K562 (cell line): Measurements from ENCODE around the gene CCDC106. TPM values are rescaled to one million over a fixed set of nuclear protein-coding genes. Genes with fewer than 3 reads are reported as not detected.

ENCODE experiments used
- ATAC-seq: fragments of 200-7000 bp; cut with Tn5 transposase; 3 replicates; pipeline ENCODE4 v1.9.1; 2020; ENCODE audit warnings: moderate library complexity
- BruUV-seq: library from RNA; stranded (reverse); fragments of 400-500 nt; replicated peaks from 2 replicates; lab custom pipeline; 2021; lab: Mats Ljungman, UMichigan
- CTCF ChIA-PET: fragments of 300-600 bp; formaldehyde crosslinking; extraction: SDS; loops from one replicate; lab custom pipeline; 2021; ENCODE audit warnings: low intra/inter-chr PET ratio; lab: Yijun Ruan, JAX
- POLR2A ChIA-PET: fragments of 300-600, 350-650 bp; sonication (Branson Sonifier 250); formaldehyde crosslinking; extraction: SDS; loops from one replicate; lab custom pipeline; 2021; ENCODE audit warnings: antibody characterized with exemption, inconsistent platforms; lab: Yijun Ruan, JAX
- DNase-seq, 4 experiments: peaks; one replicate each; pipeline versions ENCODE4 v3.0.0 to v3.0.0-alpha.2; 2011 to 2018; ENCODE audit warnings: low spot score in 3 of 4, mixed read lengths in 3 of 4; ENCODE audit errors: extremely low read depth in 1 of 4
- FAIRE-seq: peaks from 2 replicates; lab custom pipeline; 2011; peaks lifted over from hg19 to GRCh38; lab: Jason Lieb, UNC
- H2AFZ ChIP-seq: 2 replicates; pipeline ENCODE4 v1.6.0; 2011; ENCODE audit warnings: low read depth, low read length, control low read depth, inconsistent platforms
- H3K27ac ChIP-seq: fragments of 200-600 bp; 3 replicates; pipeline ENCODE4 v1.8.0; 2011; ENCODE audit warnings: low read depth, mild to moderate bottlenecking, control low read depth, inconsistent platforms, low read length, moderate library complexity, mixed read lengths; ENCODE audit errors: extremely low read depth
- H3K27me3 ChIP-seq, 2 experiments: fragments of 300-600 bp in 1 of 2; 2 replicates in 1 of 2; 3 replicates in 1 of 2; pipeline versions ENCODE4 v1.6.0 to v1.8.0; 2011; ENCODE audit warnings: inconsistent platforms in 2 of 2, low read length in 2 of 2, mild to moderate bottlenecking in 1 of 2, mixed read lengths in 1 of 2, moderate library complexity in 1 of 2; ENCODE audit not compliant: control insufficient read depth in 2 of 2, insufficient read depth in 2 of 2
- H3K36me3 ChIP-seq: fragments of 300-600 bp; 3 replicates; pipeline ENCODE4 v1.8.0; 2011; ENCODE audit warnings: mild to moderate bottlenecking, low read length, inconsistent platforms; ENCODE audit not compliant: control insufficient read depth, insufficient read depth
- H3K4me1 ChIP-seq, 2 experiments: fragments of 200-600 bp in 1 of 2; replicated peaks in 1 of 2; 2 replicates in 1 of 2; 3 replicates in 1 of 2; pipeline versions ENCODE4 v1.5.1 to v1.8.0; 2011; ENCODE audit warnings: inconsistent platforms in 2 of 2, low read length in 2 of 2, mild to moderate bottlenecking in 1 of 2, mixed read lengths in 1 of 2, moderate library complexity in 1 of 2; ENCODE audit not compliant: control insufficient read depth in 2 of 2, insufficient read depth in 2 of 2
- H3K4me2 ChIP-seq: 2 replicates; pipeline ENCODE4 v1.6.1; 2011; ENCODE audit warnings: low read length, control low read depth, inconsistent platforms, mixed read lengths; ENCODE audit not compliant: insufficient read depth
- H3K4me3 ChIP-seq: fragments of 200-600 bp; sonication (generic), shearing (Covaris generic); 2 replicates; pipeline ENCODE4 v1.5.1; 2016; ENCODE audit warnings: control low read depth, inconsistent platforms
- H3K79me2 ChIP-seq: fragments of 200-600 bp; 3 replicates; pipeline ENCODE4 v1.8.0; 2011; ENCODE audit warnings: low read length, inconsistent platforms; ENCODE audit not compliant: control insufficient read depth, insufficient read depth
- H3K9ac ChIP-seq, 2 experiments: 2 replicates each; pipeline versions ENCODE4 v1.6.0 to v1.6.1; 2011; ENCODE audit warnings: low read depth in 2 of 2, low read length in 2 of 2, control low read depth in 1 of 2, inconsistent platforms in 1 of 2, mild to moderate bottlenecking in 1 of 2, mixed read lengths in 1 of 2; ENCODE audit not compliant: insufficient read depth in 1 of 2
- H3K9me1 ChIP-seq: one replicate; pipeline ENCODE4 v1.6.0; 2011; ENCODE audit warnings: inconsistent platforms, mild to moderate bottlenecking, low read length, moderate library complexity; ENCODE audit not compliant: control insufficient read depth, insufficient read depth
- H3K9me3 ChIP-seq: replicated peaks from 2 replicates; pipeline ENCODE4 v1.5.1; 2011; ENCODE audit warnings: low read depth, low read length, inconsistent platforms; ENCODE audit not compliant: control insufficient read depth, insufficient read depth
- H4K20me1 ChIP-seq: replicated peaks from 2 replicates; pipeline ENCODE4 v1.6.1; 2011; ENCODE audit warnings: low read length, inconsistent platforms, mixed read lengths; ENCODE audit not compliant: control insufficient read depth, insufficient read depth
- KDM4B ChIP-seq, 2 experiments: fragments of 450-650 bp in 1 of 2; sonication (generic) in 1 of 2; IDR thresholded peaks; 2 replicates each; pipeline ENCODE4 v1.6.1; 2016 to 2017; ENCODE audit warnings: borderline replicate concordance in 2 of 2, antibody characterized with exemption in 1 of 2, low read depth in 1 of 2, mild to moderate bottlenecking in 1 of 2
- RAD51 ChIP-seq: fragments of 450-650 bp; IDR thresholded peaks from 2 replicates; pipeline ENCODE4 v1.7.1; 2016; ENCODE audit warnings: low read depth, mild to moderate bottlenecking, borderline replicate concordance
- RBM17 ChIP-seq: fragments of 200-400 bp; formaldehyde crosslinking; IDR thresholded peaks from 2 replicates; pipeline ENCODE4 v1.6.1; 2017; ENCODE audit warnings: low read depth, mild to moderate bottlenecking, low read length, borderline replicate concordance
- XRCC3 ChIP-seq: fragments of 450-650 bp; IDR thresholded peaks from 2 replicates; pipeline ENCODE4 v1.6.1; 2017; ENCODE audit warnings: mild to moderate bottlenecking, moderate library complexity
- ZNF175 ChIP-seq: fragments of 200-800 bp; sonication (Bioruptor generic); IDR thresholded peaks from 2 replicates; pipeline ENCODE4 v1.6.1; 2016; ENCODE audit warnings: low read depth, mild to moderate bottlenecking, missing genetic modification characterization, missing compliant biosample characterization
- ZNF507 ChIP-seq: conservative IDR thresholded peaks from 2 replicates; pipeline ENCODE4 v1.6.1; 2017; ENCODE audit warnings: missing genetic modification characterization, missing compliant biosample characterization
- ZNF717 ChIP-seq: fragments of 250-450 bp; sonication (Bioruptor Pico); IDR thresholded peaks from 2 replicates; pipeline ENCODE4 v1.5.0; 2021
- ZNF76 ChIP-seq: fragments of 250-450 bp; sonication (Bioruptor Pico); IDR thresholded peaks from 2 replicates; pipeline ENCODE4 v1.4.0; 2020; ENCODE audit warnings: mild to moderate bottlenecking, moderate library complexity, borderline replicate concordance
- WGBS: fragments of 100-300 bp; shearing (Covaris generic); methylation state at CpG from one replicate; pipeline ENCODE4 v1.1.6; 2016; ENCODE audit warnings: low coverage, mixed read lengths; ENCODE audit not compliant: insufficient coverage; ENCODE audit errors: missing lambda C conversion rate; 5-methylcytosine and 5-hydroxymethylcytosine counted together
- in situ Hi-C: fragments of 300-500 bp; cut with MboI; formaldehyde crosslinking; loops from 4 replicates; pipeline ENCODE4 v1.15.0; 2018; ENCODE audit warnings: inconsistent platforms, mixed read lengths
- intact Hi-C: fragments of 100-400 bp; cut with micrococcal nuclease; formaldehyde crosslinking; loops from 2 replicates; pipeline ENCODE4 v1.14.2; 2022
- polyA plus RNA-seq, 8 experiments: library from polyadenylated mRNA; depleted of rRNA in 4 of 8; stranded (reverse) in 5 of 8; unstranded in 3 of 8; fragments of >200 nt; fragmentation: Nextera tagmentation in 2 of 8; fragmentation: Illumina TruSeq in 1 of 8; extraction: Ambion mirVana in 2 of 8; extraction: Trizol in 1 of 8; gene quantifications; 2 replicates each; pipeline versions ENCODE4 v1.2.1 to v1.2.3, GENCODE V29; 2011 to 2014; ENCODE audit warnings: inconsistent platforms in 1 of 8, missing spikeins in 1 of 8
- total RNA-seq, 7 experiments: library from RNA; depleted of rRNA in 6 of 7; stranded (reverse); fragments of >200 nt in 6 of 7; fragmentation: Illumina TruSeq in 2 of 7; extraction: Trizol in 2 of 7; gene quantifications; 2 replicates each; pipeline versions ENCODE4 v1.2.1 to v1.2.3, GENCODE V29; 2011 to 2021; ENCODE audit warnings: low replicate concordance in 1 of 7
- TF ChIP-seq, protein P1 (sequence below): fragments of 250-450 bp; sonication (Bioruptor Pico); IDR thresholded peaks from 2 replicates; pipeline ENCODE4 v1.4.0; 2020; ENCODE audit warnings: borderline replicate concordance
- TF ChIP-seq, protein P2 (sequence below), 2 experiments: fragments of 450-650 bp; conservative IDR thresholded peaks; 2 replicates each; pipeline ENCODE4 v1.6.1; 2017; ENCODE audit warnings: mild to moderate bottlenecking in 2 of 2, moderate library complexity in 2 of 2

The CCDC106 gene
- total and polyA plus RNA-seq, 9 of the 15 experiments (the other 6 are each of a cell fraction or from before 2014, with no cell fraction given): 0.10 to 27.5 (median 15.0) TPM; not detected in 1

DNA sequence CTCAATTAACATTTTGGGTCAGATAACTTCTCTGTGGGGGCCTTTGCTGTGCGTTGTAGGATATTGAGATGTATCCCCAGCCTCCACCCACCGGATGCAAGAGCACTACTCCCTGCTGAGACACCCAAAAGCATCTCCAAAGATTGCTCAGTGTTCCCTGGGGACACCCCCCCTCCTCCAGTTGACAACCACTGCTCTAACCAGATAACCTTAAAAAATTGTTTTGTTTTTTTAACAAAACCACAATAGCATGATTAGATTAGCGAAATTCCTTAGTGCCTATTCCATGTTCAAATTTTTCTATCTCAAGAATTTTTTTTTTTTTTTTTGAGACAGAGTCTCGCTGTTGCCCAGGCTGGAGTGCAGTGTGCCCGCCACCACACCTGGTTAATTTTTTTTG, 24.4 kb downstream of the CCDC106 start (continued):
- TF ChIP-seq, protein P1, sequence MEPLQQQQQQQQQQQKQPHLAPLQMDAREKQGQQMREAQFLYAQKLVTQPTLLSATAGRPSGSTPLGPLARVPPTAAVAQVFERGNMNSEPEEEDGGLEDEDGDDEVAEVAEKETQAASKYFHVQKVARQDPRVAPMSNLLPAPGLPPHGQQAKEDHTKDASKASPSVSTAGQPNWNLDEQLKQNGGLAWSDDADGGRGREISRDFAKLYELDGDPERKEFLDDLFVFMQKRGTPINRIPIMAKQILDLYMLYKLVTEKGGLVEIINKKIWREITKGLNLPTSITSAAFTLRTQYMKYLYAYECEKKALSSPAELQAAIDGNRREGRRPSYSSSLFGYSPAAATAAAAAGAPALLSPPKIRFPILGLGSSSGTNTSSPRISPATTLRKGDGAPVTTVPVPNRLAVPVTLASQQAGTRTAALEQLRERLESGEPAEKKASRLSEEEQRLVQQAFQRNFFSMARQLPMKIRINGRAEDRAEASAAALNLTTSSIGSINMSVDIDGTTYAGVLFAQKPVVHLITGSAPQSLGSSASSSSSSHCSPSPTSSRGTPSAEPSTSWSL (CRISPR knock-in tag): no peak
- TF ChIP-seq ZNF717 (CRISPR knock-in tag): no peak
- TF ChIP-seq RBM17: no peak
- no peak for TF ChIP-seq KDM4B (IDR thresholded peaks at IDR 0.05; ENCODE audit: borderline replicate concordance in 2 of 2, low read depth in 1 of 2)
- TF ChIP-seq RAD51: no peak

DNA sequence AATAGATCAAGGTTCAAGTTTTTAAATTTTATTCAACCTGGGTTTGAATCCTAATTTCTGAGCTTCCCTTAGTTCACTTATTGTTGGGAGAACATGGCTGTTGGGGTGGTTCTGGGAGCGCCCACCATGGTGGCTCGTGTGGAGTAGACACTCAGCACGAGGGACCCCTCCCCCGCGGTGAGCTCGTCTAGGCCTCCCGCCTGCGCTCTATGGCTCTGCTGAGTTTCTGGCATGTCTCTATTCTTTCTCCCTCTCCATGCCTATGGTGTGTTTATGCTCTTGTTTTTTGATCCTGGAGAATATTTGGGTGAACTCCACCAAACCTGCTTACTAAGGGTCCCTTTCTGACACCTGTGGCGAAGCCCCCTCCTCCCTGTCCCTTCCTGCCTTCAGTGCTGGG, 25.5 kb downstream of the CCDC106 start:
- ChIA-PET POLR2A (interaction anchor here (0.9 to 1.8 kb wide), 4 partner anchors 8 to 19 kb away, joined by 4 to 10 read pairs (median 5); partner anchors contain the start of gene U2AF2), CTCF (no interaction called here)
- BruUV-seq: no TSS peak
- Histone ChIP-seq H3K27ac (peak overlapping the region; percentile 79), H4K20me1 (peaks cover 48% of the 10 kb centered on the region), H3K4me2 (peak overlapping the region; percentile 76), H3K9me3 (no peaks in the 10 kb centered on the region), H3K9me1 (peaks cover 6% of the 10 kb centered on the region), H3K79me2 (peaks cover 92% of the 10 kb centered on the region), H3K4me3 (no peak overlapping the region; the same call in 1 of the 2 replicates), H2AFZ (no peak overlapping the region), H3K36me3 (peaks cover 82% of the 10 kb centered on the region; the same call in 2 of the 3 replicates), H3K9ac (peak overlapping the region; percentile 58 to 88), H3K4me1 (peaks cover 46 to 70% of the 10 kb centered on the region in 2 experiments), H3K27me3 (no peaks in the 10 kb centered on the region)
- DNase-seq (peak in 3 of 4 experiments; percentile 43 to 65 (median 44)), ATAC-seq (peak; percentile 36; the same call in 2 of the 3 replicates), FAIRE-seq (no peak)
- 30% methylated on average over 9 of the region's 9 CpGs for WGBS
- in situ Hi-C loops (no loop called here), intact Hi-C loops (no loop called here)
- TF ChIP-seq ZNF507 (tag) (no peak), ZNF175 (no peak), XRCC3 (no peak), ZNF76 (CRISPR knock-in tag) (no peak)
- TF ChIP-seq, protein P2, sequence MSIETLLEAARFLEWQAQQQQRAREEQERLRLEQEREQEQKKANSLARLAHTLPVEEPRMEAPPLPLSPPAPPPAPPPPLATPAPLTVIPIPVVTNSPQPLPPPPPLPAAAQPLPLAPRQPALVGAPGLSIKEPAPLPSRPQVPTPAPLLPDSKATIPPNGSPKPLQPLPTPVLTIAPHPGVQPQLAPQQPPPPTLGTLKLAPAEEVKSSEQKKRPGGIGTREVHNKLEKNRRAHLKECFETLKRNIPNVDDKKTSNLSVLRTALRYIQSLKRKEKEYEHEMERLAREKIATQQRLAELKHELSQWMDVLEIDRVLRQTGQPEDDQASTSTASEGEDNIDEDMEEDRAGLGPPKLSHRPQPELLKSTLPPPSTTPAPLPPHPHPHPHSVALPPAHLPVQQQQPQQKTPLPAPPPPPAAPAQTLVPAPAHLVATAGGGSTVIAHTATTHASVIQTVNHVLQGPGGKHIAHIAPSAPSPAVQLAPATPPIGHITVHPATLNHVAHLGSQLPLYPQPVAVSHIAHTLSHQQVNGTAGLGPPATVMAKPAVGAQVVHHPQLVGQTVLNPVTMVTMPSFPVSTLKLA (conservative IDR thresholded peaks at IDR 0.05): peak in 1 of 2 experiments; percentile 40; a peak in 1 of 4 replicates
